Measurements from ENCODE around the gene SIK3.

The SIK3 gene

DNA sequence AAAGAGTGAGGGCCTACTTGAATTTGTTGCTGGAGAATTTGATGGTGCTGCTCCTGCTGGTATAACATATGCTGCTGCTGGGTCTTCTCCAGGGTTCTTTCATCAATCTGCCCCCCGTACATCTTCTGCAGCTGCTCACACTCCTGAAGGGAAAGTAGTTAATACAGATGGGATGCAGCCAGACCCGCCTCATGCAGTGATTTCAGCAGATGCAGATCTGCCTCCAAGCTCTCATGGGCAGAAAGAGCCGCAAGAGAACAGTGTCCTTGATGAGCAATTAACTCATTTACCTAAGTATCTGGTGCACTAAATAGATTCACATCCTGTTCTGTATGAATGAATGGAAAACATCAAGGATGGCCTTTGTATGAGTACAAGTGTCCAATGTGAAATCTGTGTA lies 236.0 kb downstream of the SIK3 start:
- TF ChIP-seq, protein P1, sequence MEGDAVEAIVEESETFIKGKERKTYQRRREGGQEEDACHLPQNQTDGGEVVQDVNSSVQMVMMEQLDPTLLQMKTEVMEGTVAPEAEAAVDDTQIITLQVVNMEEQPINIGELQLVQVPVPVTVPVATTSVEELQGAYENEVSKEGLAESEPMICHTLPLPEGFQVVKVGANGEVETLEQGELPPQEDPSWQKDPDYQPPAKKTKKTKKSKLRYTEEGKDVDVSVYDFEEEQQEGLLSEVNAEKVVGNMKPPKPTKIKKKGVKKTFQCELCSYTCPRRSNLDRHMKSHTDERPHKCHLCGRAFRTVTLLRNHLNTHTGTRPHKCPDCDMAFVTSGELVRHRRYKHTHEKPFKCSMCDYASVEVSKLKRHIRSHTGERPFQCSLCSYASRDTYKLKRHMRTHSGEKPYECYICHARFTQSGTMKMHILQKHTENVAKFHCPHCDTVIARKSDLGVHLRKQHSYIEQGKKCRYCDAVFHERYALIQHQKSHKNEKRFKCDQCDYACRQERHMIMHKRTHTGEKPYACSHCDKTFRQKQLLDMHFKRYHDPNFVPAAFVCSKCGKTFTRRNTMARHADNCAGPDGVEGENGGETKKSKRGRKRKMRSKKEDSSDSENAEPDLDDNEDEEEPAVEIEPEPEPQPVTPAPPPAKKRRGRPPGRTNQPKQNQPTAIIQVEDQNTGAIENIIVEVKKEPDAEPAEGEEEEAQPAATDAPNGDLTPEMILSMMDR (IDR thresholded peaks at IDR 0.05; ENCODE audit: low read depth, low read length), result no peak
- Histone ChIP-seq H3K27me3 (no peaks in the 10 kb centered on the region), H3K4me3 (ENCODE audit: low read depth, low read length) (no peak overlapping the region), H3K36me3 (peaks cover 80% of the 10 kb centered on the region), H3K9me3 (no peaks in the 10 kb centered on the region), H3K4me1 (no peaks in the 10 kb centered on the region)
- no peak for DNase-seq

DNA sequence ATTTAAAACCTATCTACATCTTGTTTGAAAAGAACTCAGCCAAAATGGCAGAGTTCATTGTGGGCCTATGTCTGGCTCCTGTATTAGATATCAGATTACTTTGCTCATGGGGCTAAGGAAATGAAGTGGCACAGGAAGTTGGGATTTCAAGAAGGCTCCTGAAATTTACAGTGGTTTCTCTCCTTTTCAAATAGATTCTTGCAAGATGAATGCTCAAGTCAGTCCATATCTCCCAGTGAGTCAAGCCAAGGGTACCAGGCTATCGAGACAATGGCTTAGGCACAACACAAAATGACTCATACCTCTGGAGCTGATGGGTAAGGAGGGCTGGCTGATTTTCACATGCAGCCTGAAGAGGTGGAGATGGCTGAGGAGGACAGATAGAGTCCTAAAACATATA lies 236.7 kb downstream of the SIK3 start:
- TF ChIP-seq, protein P1 (IDR thresholded peaks at IDR 0.05; ENCODE audit: low read depth, low read length), result no peak
- no peaks in the 10 kb centered on the region for H3K9me3 ChIP-seq
- DNase-seq, result no peak
- H3K4me1 ChIP-seq, result no peaks in the 10 kb centered on the region
- no peak overlapping the region for H3K4me3 ChIP-seq (ENCODE audit: low read depth, low read length)
- peaks cover 75% of the 10 kb centered on the region for H3K36me3 ChIP-seq
- no peaks in the 10 kb centered on the region for H3K27me3 ChIP-seq

DNA sequence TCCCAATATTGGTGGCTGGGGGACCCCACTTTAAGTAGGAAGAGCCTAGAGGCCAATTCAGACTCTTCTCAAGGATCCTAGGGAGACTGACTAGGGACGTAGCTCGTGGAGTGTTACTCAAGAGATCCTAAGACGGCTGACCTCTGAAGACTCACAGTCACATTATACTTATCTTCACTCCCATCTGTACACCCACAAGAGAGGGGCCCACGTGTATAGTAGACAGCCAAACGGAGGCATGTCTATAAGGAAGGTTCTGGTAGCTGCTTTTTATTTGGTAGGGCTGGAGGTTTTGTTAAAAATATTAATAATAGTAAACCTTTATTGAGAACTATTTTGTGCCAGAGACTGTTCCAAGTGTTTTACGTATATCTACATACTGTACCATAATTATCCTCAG lies 237.9 kb downstream of the SIK3 start:
- no peaks in the 10 kb centered on the region for H3K27me3 ChIP-seq
- H3K36me3 ChIP-seq, result peaks cover 70% of the 10 kb centered on the region
- DNase-seq, result no peak
- H3K9me3 ChIP-seq, result no peaks in the 10 kb centered on the region
- H3K4me1 ChIP-seq, result no peaks in the 10 kb centered on the region
- H3K4me3 ChIP-seq (ENCODE audit: low read depth, low read length), result no peak overlapping the region
- TF ChIP-seq, protein P1 (IDR thresholded peaks at IDR 0.05; ENCODE audit: low read depth, low read length), result no peak

DNA sequence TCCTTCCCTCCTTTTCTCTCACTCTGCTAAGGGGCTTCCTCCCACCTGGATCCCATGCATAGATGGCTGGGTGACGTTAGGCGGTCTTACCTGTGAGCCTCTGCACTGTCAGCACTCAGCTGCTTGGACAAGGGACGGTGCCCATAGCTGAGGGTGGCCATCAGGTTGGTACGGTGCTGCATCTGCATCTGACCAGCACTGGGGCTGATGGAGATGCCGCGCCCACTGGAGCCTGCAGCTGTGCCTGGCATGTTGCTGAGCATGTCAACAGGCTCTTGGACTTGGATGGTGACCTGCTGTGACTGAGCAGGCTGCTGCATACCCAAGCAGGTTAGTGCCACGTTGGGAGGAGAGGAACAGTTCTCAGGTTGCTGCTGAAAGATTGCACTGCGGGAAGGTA lies 239.1 kb downstream of the SIK3 start:
- peaks cover 68% of the 10 kb centered on the region for H3K36me3 ChIP-seq
- no peak overlapping the region for H3K4me3 ChIP-seq (ENCODE audit: low read depth, low read length)
- DNase-seq, result no peak
- no peaks in the 10 kb centered on the region for H3K27me3 ChIP-seq
- TF ChIP-seq, protein P1 (IDR thresholded peaks at IDR 0.05; ENCODE audit: low read depth, low read length), result no peak
- no peaks in the 10 kb centered on the region for H3K4me1 ChIP-seq
- no peaks in the 10 kb centered on the region for H3K9me3 ChIP-seq

DNA sequence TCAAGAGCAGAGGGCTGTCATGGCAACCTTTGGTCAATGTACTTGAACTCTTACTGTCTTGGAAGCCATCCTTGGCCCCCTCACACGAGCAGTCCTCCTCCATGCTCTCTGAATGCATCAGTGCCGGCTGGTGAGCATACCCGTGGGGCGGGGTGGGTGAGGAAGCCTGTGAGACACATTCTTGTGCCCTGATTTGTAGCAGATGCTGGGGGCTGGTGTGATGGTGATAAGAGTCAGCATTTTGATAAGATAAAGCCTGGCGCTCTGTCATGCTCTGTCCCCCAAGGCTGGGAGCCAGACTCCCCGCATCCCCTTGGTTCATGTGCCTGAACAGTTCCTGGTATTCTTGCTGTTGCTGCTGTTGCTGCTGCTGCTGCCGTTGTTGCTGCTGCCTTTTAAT lies 240.3 kb downstream of the SIK3 start:
- DNase-seq, result no peak
- Histone ChIP-seq H3K36me3 (peaks cover 70% of the 10 kb centered on the region), H3K4me3 (ENCODE audit: low read depth, low read length) (no peak overlapping the region), H3K4me1 (no peaks in the 10 kb centered on the region), H3K27me3 (no peaks in the 10 kb centered on the region), H3K9me3 (no peaks in the 10 kb centered on the region)
- TF ChIP-seq, protein P1 (IDR thresholded peaks at IDR 0.05; ENCODE audit: low read depth, low read length), result no peak

DNA sequence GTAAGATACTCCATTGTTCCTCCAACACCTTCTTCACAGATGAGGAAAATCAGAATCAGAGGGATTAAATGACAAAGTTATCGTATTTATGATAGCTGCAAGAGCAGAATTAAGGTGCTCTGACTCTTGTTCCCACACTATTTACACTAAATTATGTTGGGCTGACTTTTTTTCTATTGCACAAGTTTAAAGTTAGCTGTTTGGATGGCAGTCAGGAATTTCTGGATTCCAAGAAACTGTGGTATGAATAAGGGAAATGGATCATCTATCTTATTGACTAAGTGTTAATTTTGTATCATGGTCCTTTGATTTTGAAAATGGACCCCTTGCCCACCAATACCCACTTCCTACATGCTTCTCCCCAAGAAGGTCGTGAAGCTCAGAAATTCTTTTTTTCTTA lies 240.9 kb downstream of the SIK3 start:
- TF ChIP-seq, protein P1 (IDR thresholded peaks at IDR 0.05; ENCODE audit: low read depth, low read length), result no peak
- H3K9me3 ChIP-seq, result no peaks in the 10 kb centered on the region
- no peaks in the 10 kb centered on the region for H3K4me1 ChIP-seq
- DNase-seq, result no peak
- no peaks in the 10 kb centered on the region for H3K27me3 ChIP-seq
- H3K4me3 ChIP-seq (ENCODE audit: low read depth, low read length), result no peak overlapping the region
- peaks cover 66% of the 10 kb centered on the region for H3K36me3 ChIP-seq
